SK-N-SH treated with all-trans-retinoic acid at 6 μM for 48 hours (cell line): Measurements from ENCODE around the gene DCTD.

Experiments used
- ATAC-seq: fragments of 200-7000 bp; cut with Tn5 transposase; 3 replicates; pipeline ENCODE4 v1.9.1; 2020; ENCODE audit warnings: mild to moderate bottlenecking, moderate library complexity
- ARNTL ChIP-seq: fragments of 450-650 bp; formaldehyde crosslinking; IDR thresholded peaks from 2 replicates; pipeline ENCODE4 v1.5.0; 2020; ENCODE audit warnings: low read depth, mild to moderate bottlenecking, moderate library complexity, borderline replicate concordance
- BACH2 ChIP-seq: fragments of 250-450 bp; sonication (Bioruptor Pico); IDR thresholded peaks from 2 replicates; pipeline ENCODE4 v1.9.0; 2021; ENCODE audit warnings: mild to moderate bottlenecking, borderline replicate concordance
- CSDC2 ChIP-seq: fragments of 250-450 bp; sonication (Bioruptor Pico); IDR thresholded peaks from 2 replicates; pipeline ENCODE4 v1.5.0; 2020; ENCODE audit warnings: mild to moderate bottlenecking, moderate library complexity
- CSRNP3 ChIP-seq: fragments of 250-450 bp; sonication (Bioruptor Pico); IDR thresholded peaks from 2 replicates; pipeline ENCODE4 v1.5.1; 2021; ENCODE audit warnings: mild to moderate bottlenecking, moderate library complexity
- ESRRG ChIP-seq: fragments of 250-450 bp; sonication (Bioruptor Pico); IDR thresholded peaks from 2 replicates; pipeline ENCODE4 v1.6.1; 2021; ENCODE audit warnings: mild to moderate bottlenecking
- GLIS3 ChIP-seq: fragments of 250-450 bp; sonication (Bioruptor Pico); IDR thresholded peaks from 2 replicates; pipeline ENCODE4 v1.5.0; 2020; ENCODE audit warnings: mild to moderate bottlenecking, moderate library complexity
- ISL1 ChIP-seq: fragments of 250-450 bp; sonication (Bioruptor Pico); IDR thresholded peaks from 2 replicates; pipeline ENCODE4 v2.1.2; 2022; ENCODE audit warnings: mild to moderate bottlenecking, moderate library complexity
- OSR1 ChIP-seq: fragments of 250-450 bp; sonication (Bioruptor Pico); IDR thresholded peaks from 2 replicates; pipeline ENCODE4 v1.8.0; 2022; ENCODE audit warnings: moderate library complexity, mild to moderate bottlenecking, inconsistent platforms
- PATZ1 ChIP-seq: fragments of 250-450 bp; sonication (Bioruptor Pico); IDR thresholded peaks from 2 replicates; pipeline ENCODE4 v1.8.0; 2020; ENCODE audit warnings: mild to moderate bottlenecking, moderate library complexity, borderline replicate concordance
- POU6F1 ChIP-seq: fragments of 250-450 bp; sonication (Bioruptor Pico); IDR thresholded peaks from 2 replicates; pipeline ENCODE4 v1.8.0; 2021; ENCODE audit warnings: low read depth, mild to moderate bottlenecking, moderate library complexity, borderline replicate concordance
- PPARA ChIP-seq: fragments of 250-450 bp; sonication (Bioruptor Pico); IDR thresholded peaks from 2 replicates; pipeline ENCODE4 v1.5.0; 2020; ENCODE audit warnings: mild to moderate bottlenecking, borderline replicate concordance
- RARB ChIP-seq: fragments of 250-450 bp; sonication (Bioruptor Pico); IDR thresholded peaks from 2 replicates; pipeline ENCODE4 v1.8.0; 2021; ENCODE audit warnings: mild to moderate bottlenecking, moderate library complexity
- SNAI2 ChIP-seq: fragments of 250-450 bp; sonication (Bioruptor Pico); IDR thresholded peaks from 2 replicates; pipeline ENCODE4 v1.5.0; 2020; ENCODE audit warnings: mild to moderate bottlenecking, moderate library complexity
- TCF4 ChIP-seq: fragments of 250-450 bp; sonication (Bioruptor Pico); IDR thresholded peaks from 2 replicates; pipeline ENCODE4 v1.8.0; 2021; ENCODE audit warnings: mild to moderate bottlenecking, moderate library complexity, borderline replicate concordance
- TOX ChIP-seq: fragments of 250-450 bp; sonication (Bioruptor Pico); IDR thresholded peaks from 2 replicates; pipeline ENCODE4 v1.8.0; 2021; ENCODE audit warnings: mild to moderate bottlenecking, moderate library complexity, borderline replicate concordance
- TSHZ2 ChIP-seq: fragments of 250-450 bp; sonication (Bioruptor Pico); IDR thresholded peaks from 2 replicates; pipeline ENCODE4 v1.5.0; 2020; ENCODE audit warnings: mild to moderate bottlenecking, moderate library complexity
- ZC3H10 ChIP-seq: fragments of 250-450 bp; sonication (Bioruptor Pico); IDR thresholded peaks from 2 replicates; pipeline ENCODE4 v1.5.1; 2021; ENCODE audit warnings: mild to moderate bottlenecking, moderate library complexity
- ZFP3 ChIP-seq: fragments of 250-450 bp; sonication (Bioruptor Pico); IDR thresholded peaks from 2 replicates; pipeline ENCODE4 v1.5.0; 2020; ENCODE audit warnings: mild to moderate bottlenecking, moderate library complexity
- ZFP30 ChIP-seq: fragments of 450-650 bp; formaldehyde crosslinking; IDR thresholded peaks from 2 replicates; pipeline ENCODE4 v1.5.0; 2022; ENCODE audit warnings: mild to moderate bottlenecking, moderate library complexity
- ZNF565 ChIP-seq: fragments of 450-650 bp; formaldehyde crosslinking; conservative IDR thresholded peaks from 2 replicates; pipeline ENCODE4 v1.5.0; 2020; ENCODE audit warnings: low read depth, mild to moderate bottlenecking, moderate library complexity
- ZNF70 ChIP-seq: fragments of 450-650 bp; formaldehyde crosslinking; IDR thresholded peaks from 2 replicates; pipeline ENCODE4 v1.5.0; 2020; ENCODE audit warnings: mild to moderate bottlenecking, moderate library complexity
- ZNF8 ChIP-seq: fragments of 450-650 bp; formaldehyde crosslinking; IDR thresholded peaks from 2 replicates; pipeline ENCODE4 v1.5.0; 2020; ENCODE audit warnings: mild to moderate bottlenecking, moderate library complexity

DCTD gene

GRCh38 chr4:182875453-182876405, 41.5 kb downstream of the DCTD start (continued):
- TF ChIP-seq TSHZ2 (CRISPR knock-in tag) (no peak), OSR1 (CRISPR knock-in tag) (no peak), GLIS3 (CRISPR knock-in tag) (no peak), ZFP3 (CRISPR knock-in tag) (no peak), CSDC2 (no peak), TOX (CRISPR knock-in tag) (no peak)
- TF ChIP-seq, all 23 proteins: peak for 0

- ATAC-seq: no peak
- TF ChIP-seq ARNTL (CRISPR knock-in tag) (no peak), TCF4 (CRISPR knock-in tag) (no peak), SNAI2 (no peak), ZNF8 (CRISPR knock-in tag) (no peak), GLIS3 (CRISPR knock-in tag) (no peak), CSDC2 (no peak), ZFP30 (CRISPR knock-in tag) (no peak), ISL1 (CRISPR knock-in tag) (no peak)
Observed at GRCh38 chr4:182874797-182875345, 42.3 kb downstream of the DCTD start.

- no peak for ATAC-seq
- TF ChIP-seq TCF4 (CRISPR knock-in tag): peak; percentile 18; the same call in 1 of the 2 replicates
- no peak for TF ChIP-seq SNAI2
Observed at GRCh38 chr4:182874304-182874751, 42.9 kb downstream of the DCTD start.

- TF ChIP-seq ISL1 (CRISPR knock-in tag) (no peak), PATZ1 (CRISPR knock-in tag) (no peak)
- ATAC-seq: no peak
Observed at GRCh38 chr4:182873726-182874125, 43.5 kb downstream of the DCTD start.

GRCh38 chr4:182873289-182873688, 43.9 kb downstream of the DCTD start:
- ATAC-seq: no peak
- TF ChIP-seq ZFP30 (CRISPR knock-in tag) (no peak), ARNTL (CRISPR knock-in tag) (no peak), ZNF565 (CRISPR knock-in tag) (no peak), CSDC2 (no peak), SNAI2 (no peak), ISL1 (CRISPR knock-in tag) (no peak), TCF4 (CRISPR knock-in tag) (no peak), TOX (CRISPR knock-in tag) (no peak), POU6F1 (CRISPR knock-in tag) (no peak), BACH2 (CRISPR knock-in tag) (no peak), OSR1 (CRISPR knock-in tag) (no peak), PATZ1 (CRISPR knock-in tag) (no peak), CSRNP3 (CRISPR knock-in tag) (no peak), RARB (CRISPR knock-in tag) (no peak), PPARA (CRISPR knock-in tag) (no peak), ZNF8 (CRISPR knock-in tag) (no peak), ZFP3 (CRISPR knock-in tag) (no peak), ESRRG (CRISPR knock-in tag) (no peak), ZNF70 (no peak), ZC3H10 (no peak)
